ENCODE measurements around the gene ANKS1A. TPM values are rescaled to one million over a fixed set of nuclear protein-coding genes. Genes with fewer than 3 reads are reported as not detected.

ANKS1A gene
- polyA plus RNA-seq, 1 of the 3 experiments (the other 2 are of a cell fraction) = 7.6 TPM

GRCh38 chr6:35028781-35029769, 140.0 kb downstream of the ANKS1A start:
- H3K79me2 ChIP-seq (ENCODE audit: insufficient read depth) = no peaks in the 10 kb centered on the region
- TF ChIP-seq NFIC (IDR thresholded peaks at IDR 0.05; ENCODE audit: borderline replicate concordance) (no peak), ZBTB33 (IDR thresholded peaks at IDR 0.05; ENCODE audit: borderline replicate concordance, low read depth) (no peak), USF1 (IDR thresholded peaks at IDR 0.05; ENCODE audit: borderline replicate concordance, low read depth) (no peak), CHD2 (IDR thresholded peaks at IDR 0.05; ENCODE audit: low read length, partially characterized antibody) (no peak), JUND (IDR thresholded peaks at IDR 0.05) (no peak), MEF2A (IDR thresholded peaks at IDR 0.05; ENCODE audit: borderline replicate concordance, low read depth) (no peak), RAD21 (IDR thresholded peaks at IDR 0.05; ENCODE audit: low read length) (no peak)
- H3F3A ChIP-seq (replicated peaks; ENCODE audit: insufficient read depth) = no peaks in the 10 kb centered on the region
- no peaks in the 10 kb centered on the region for H3K9me2 ChIP-seq
- no peak for DNase-seq
- H3K36me3 ChIP-seq (replicated peaks in 1 of 2; ENCODE audit: control insufficient read depth in 1 of 2, insufficient read depth in 2 of 2, low read length in 1 of 2) = peaks cover 2 to 4% of the 10 kb centered on the region in 2 experiments
- H3K9me3 ChIP-seq = no peaks in the 10 kb centered on the region
- H4K20me1 ChIP-seq (ENCODE audit: insufficient read depth) = no peaks in the 10 kb centered on the region
- no peaks in the 10 kb centered on the region for H3K27me3 ChIP-seq (ENCODE audit: insufficient read depth)
- WGBS (ENCODE audit: low lambda C conversion rate) = 88% methylated on average over 9 of the region's 9 CpGs
- no peak overlapping the region for H2AFZ ChIP-seq (ENCODE audit: low read depth)
- no peak overlapping the region for H3K4me2 ChIP-seq
- ChIA-PET POLR2A (no interaction called here), CTCF (interaction anchor here (1.1 to 2.0 kb wide), 2 partner anchors 42 to 111 kb away, joined by 4 to 6 read pairs; no protein-coding TSS in a partner anchor)
- H3K27ac ChIP-seq (ENCODE audit: low read depth in 2 of 2, low read length in 1 of 2) = no peak overlapping the region
- H3K4me3 ChIP-seq (ENCODE audit: low read depth in 2 of 2, low read length in 1 of 2) = no peak overlapping the region
- peaks cover 7 to 14% of the 10 kb centered on the region in 2 experiments; a peak in 3 of 4 replicates for H3K4me1 ChIP-seq (ENCODE audit: control insufficient read depth in 1 of 2, insufficient read depth in 2 of 2, low read depth in 1 of 2, low read length in 1 of 2)
- H3K9ac ChIP-seq = no peak overlapping the region

- Histone ChIP-seq H3K27me3 (ENCODE audit: insufficient read depth) (no peaks in the 10 kb centered on the region), H3K27ac (ENCODE audit: low read depth in 2 of 2, low read length in 1 of 2) (no peak overlapping the region), H3K36me3 (replicated peaks in 1 of 2; ENCODE audit: control insufficient read depth in 1 of 2, insufficient read depth in 2 of 2, low read length in 1 of 2) (peaks cover 2 to 4% of the 10 kb centered on the region in 2 experiments), H3K4me3 (ENCODE audit: low read depth in 2 of 2, low read length in 1 of 2) (no peak overlapping the region), H3K4me1 (ENCODE audit: control insufficient read depth in 1 of 2, insufficient read depth in 2 of 2, low read depth in 1 of 2, low read length in 1 of 2) (peaks cover 0 to 5% of the 10 kb centered on the region in 2 experiments; a peak in 2 of 4 replicates), H2AFZ (ENCODE audit: low read depth) (no peak overlapping the region), H3K9me3 (no peaks in the 10 kb centered on the region), H3K9ac (no peak overlapping the region), H3K9me2 (no peaks in the 10 kb centered on the region), H4K20me1 (ENCODE audit: insufficient read depth) (no peaks in the 10 kb centered on the region), H3K79me2 (ENCODE audit: insufficient read depth) (no peaks in the 10 kb centered on the region), H3K4me2 (no peak overlapping the region), H3F3A (replicated peaks; ENCODE audit: insufficient read depth) (no peaks in the 10 kb centered on the region)
- TF ChIP-seq USF1 (IDR thresholded peaks at IDR 0.05; ENCODE audit: borderline replicate concordance, low read depth) = no peak
- TF ChIP-seq EP300 (IDR thresholded peaks at IDR 0.05; ENCODE audit: borderline replicate concordance in 1 of 2, low read depth in 1 of 2, low read length in 1 of 2) = no peak
- TF ChIP-seq RCOR1 (IDR thresholded peaks at IDR 0.05; ENCODE audit: low read length) = no peak
- POLR2A ChIA-PET = no interaction called here
- CTCF ChIA-PET = interaction anchor here (1.0 to 1.1 kb wide), 2 partner anchors 43 to 211 kb away, joined by 3 to 4 read pairs; no protein-coding TSS in a partner anchor
- no peak for DNase-seq
- WGBS (ENCODE audit: low lambda C conversion rate) = 100% methylated on average over 2 of the region's 2 CpGs
Measured at GRCh38 chr6:35030099-35030498, 141.0 kb downstream of the ANKS1A start.
